H7 (cell line): ENCODE measurements around the gene SPPL2B. TPM values are rescaled to one million over a fixed set of nuclear protein-coding genes. Genes with fewer than 3 reads are reported as not detected.

Source experiments
- DNase-seq: peaks from one replicate; pipeline ENCODE4 v3.0.0; 2012
- H3K27me3 ChIP-seq: 2 replicates; pipeline ENCODE4 v1.6.0; 2011; ENCODE audit warnings: mild to moderate bottlenecking, low read length; ENCODE audit not compliant: control insufficient read depth, insufficient read depth
- H3K36me3 ChIP-seq: replicated peaks from 2 replicates; pipeline ENCODE4 v1.5.1; 2011; ENCODE audit warnings: low read length; ENCODE audit not compliant: control insufficient read depth, insufficient read depth
- H3K4me3 ChIP-seq: 2 replicates; pipeline ENCODE4 v1.5.1; 2011; ENCODE audit warnings: low read depth, mild to moderate bottlenecking, control low read depth, low read length, moderate library complexity; ENCODE audit not compliant: insufficient read depth
- total RNA-seq: library from RNA; depleted of rRNA; stranded (reverse); fragments of >200 nt; shearing (Covaris generic); gene quantifications from 2 replicates; pipeline ENCODE4 v1.2.3, GENCODE V29; 2014

SPPL2B gene
- total RNA-seq, 1 experiment from 2014 or later: 65.9 TPM

DNA sequence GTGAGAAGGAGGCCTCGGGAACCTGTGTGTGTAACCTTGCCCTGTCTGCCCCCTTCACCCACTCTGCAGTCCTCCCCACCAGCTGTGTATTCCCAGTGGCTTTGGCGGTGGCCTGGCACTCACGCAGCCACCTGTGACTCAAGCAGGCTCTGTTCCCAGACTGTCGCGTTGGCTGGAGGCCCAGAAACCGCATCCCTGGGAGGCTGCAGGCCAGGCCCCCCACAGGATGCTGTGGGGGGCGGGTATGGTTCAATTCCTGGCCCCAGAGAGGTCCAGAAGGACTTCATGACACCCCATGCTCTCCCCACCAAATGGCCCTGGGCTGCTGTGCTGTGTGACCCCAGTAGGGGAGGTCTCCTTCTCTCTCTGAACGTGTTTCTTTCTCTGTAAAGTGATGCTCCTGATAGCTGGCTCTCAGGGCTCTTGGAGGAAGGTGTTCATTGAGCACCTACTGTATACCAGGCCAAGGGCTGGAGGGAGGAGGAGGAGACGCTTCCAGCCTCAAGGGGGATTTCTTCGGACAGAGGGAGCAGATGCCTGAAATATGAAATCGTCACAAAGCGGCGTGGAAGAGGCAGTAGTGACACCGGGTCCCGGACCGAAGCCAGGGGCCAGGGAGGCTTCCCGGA, 18.6 kb upstream of the SPPL2B start:
- DNase-seq: no peak
- H3K4me3 ChIP-seq: no peak overlapping the region
- H3K27me3 ChIP-seq: peaks cover 14% of the 10 kb centered on the region
- H3K36me3 ChIP-seq: no peaks in the 10 kb centered on the region

GRCh38 chr19:2311093-2311492, 17.4 kb upstream of the SPPL2B start:
- no peaks in the 10 kb centered on the region for H3K36me3 ChIP-seq
- peaks cover 14% of the 10 kb centered on the region for H3K27me3 ChIP-seq

DNA sequence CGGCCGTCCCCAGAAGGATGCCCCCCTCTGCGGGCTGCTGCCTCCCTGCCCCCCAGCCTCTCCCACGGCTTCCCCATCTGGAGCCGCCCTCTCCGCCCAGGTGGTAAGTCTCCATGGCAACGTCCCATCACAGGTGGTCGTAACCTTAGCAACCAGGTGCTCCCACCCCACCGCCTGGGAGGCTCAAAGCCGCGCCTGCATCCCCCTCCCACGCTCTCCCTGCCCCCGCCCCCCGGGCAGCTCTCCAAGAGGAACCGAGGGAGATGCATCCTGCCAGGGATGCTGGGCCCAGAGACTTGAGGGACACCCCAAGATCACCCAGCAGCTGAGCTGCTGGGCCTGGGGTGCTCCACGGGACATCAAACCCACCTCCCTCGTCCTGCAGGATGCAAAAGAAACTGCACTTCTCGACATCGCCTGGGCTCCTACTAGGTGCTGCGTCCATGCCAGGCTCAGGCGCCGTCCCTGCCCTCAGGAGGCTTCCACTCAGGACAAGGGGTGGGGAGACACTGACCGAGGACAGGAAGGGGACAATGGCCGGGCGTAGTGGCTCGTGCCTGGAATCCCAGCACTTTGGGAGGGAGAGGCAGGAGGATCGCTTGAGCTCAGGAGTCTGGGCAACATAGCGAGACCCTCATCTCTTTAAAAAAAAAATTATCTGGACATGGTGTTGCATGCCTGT, 15.5 kb upstream of the SPPL2B start:
- DNase-seq: peak; percentile 93
- Histone ChIP-seq H3K36me3 (no peaks in the 10 kb centered on the region), H3K27me3 (peaks cover 6% of the 10 kb centered on the region), H3K4me3 (no peak overlapping the region)

More at GRCh38 chr19:2311093-2311492, 17.4 kb upstream of the SPPL2B start:
- H3K4me3 ChIP-seq: no peak overlapping the region
- no peak for DNase-seq

- DNase-seq: no peak
- no peaks in the 10 kb centered on the region for H3K27me3 ChIP-seq
- H3K36me3 ChIP-seq: no peaks in the 10 kb centered on the region
- no peak overlapping the region for H3K4me3 ChIP-seq
These were observed 13.2 kb upstream of the SPPL2B start for GRCh38 chr19:2315121-2315817.

DNA sequence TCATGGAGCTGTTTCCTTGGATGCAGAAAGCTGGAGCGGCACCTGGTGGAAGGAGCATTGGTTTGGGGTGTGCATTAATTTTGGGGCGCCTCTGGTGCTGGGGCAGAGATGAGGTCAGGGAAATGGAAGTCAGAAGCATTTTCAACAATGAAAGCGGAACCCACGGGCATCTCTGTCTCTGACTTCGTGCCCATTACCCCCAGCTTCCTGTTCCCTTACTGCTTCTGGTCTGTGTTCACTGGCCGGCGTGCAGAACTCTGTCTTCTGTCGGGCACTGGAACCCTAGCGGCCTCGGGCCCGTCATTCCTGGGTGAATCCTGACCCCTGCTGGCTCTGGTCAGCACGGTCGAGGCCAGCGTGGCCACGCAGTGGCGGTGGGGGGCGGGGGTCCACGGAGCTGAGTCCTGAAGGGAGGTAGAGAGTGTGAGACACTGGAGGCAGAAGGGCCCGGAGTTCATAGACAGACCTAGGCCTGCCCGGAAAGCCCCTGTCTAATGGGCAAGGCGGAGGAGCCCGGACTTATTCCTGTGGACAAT, 12.6 kb upstream of the SPPL2B start:
- H3K4me3 ChIP-seq: no peak overlapping the region
- no peaks in the 10 kb centered on the region for H3K27me3 ChIP-seq
- H3K36me3 ChIP-seq: no peaks in the 10 kb centered on the region
- peak; percentile 91 for DNase-seq

- H3K4me3 ChIP-seq: no peak overlapping the region
- no peaks in the 10 kb centered on the region for H3K36me3 ChIP-seq
- DNase-seq: no peak
- H3K27me3 ChIP-seq: no peaks in the 10 kb centered on the region
These were observed 11.2 kb upstream of the SPPL2B start for GRCh38 chr19:2317300-2317699.

- no peak overlapping the region for H3K4me3 ChIP-seq
- no peaks in the 10 kb centered on the region for H3K36me3 ChIP-seq
- no peaks in the 10 kb centered on the region for H3K27me3 ChIP-seq
- no peak for DNase-seq
These were observed 10.7 kb upstream of the SPPL2B start for GRCh38 chr19:2317756-2318155.

GRCh38 chr19:2318923-2319322, 9.6 kb upstream of the SPPL2B start:
- Histone ChIP-seq H3K36me3 (no peaks in the 10 kb centered on the region), H3K4me3 (no peak overlapping the region), H3K27me3 (no peaks in the 10 kb centered on the region)
- DNase-seq: no peak

- Histone ChIP-seq H3K4me3 (no peak overlapping the region), H3K27me3 (no peaks in the 10 kb centered on the region), H3K36me3 (peaks cover under 1% of the 10 kb centered on the region)
- no peak for DNase-seq
These were observed 8.9 kb upstream of the SPPL2B start for GRCh38 chr19:2319551-2319950.

- DNase-seq: no peak
- peaks cover 5% of the 10 kb centered on the region for H3K36me3 ChIP-seq
- H3K4me3 ChIP-seq: no peak overlapping the region
- no peaks in the 10 kb centered on the region for H3K27me3 ChIP-seq
These were observed 8.4 kb upstream of the SPPL2B start for GRCh38 chr19:2320049-2320448.

- H3K4me3 ChIP-seq: no peak overlapping the region
- H3K27me3 ChIP-seq: no peaks in the 10 kb centered on the region
- no peak for DNase-seq
- H3K36me3 ChIP-seq: peaks cover 8% of the 10 kb centered on the region
These were observed 7.5 kb upstream of the SPPL2B start for GRCh38 chr19:2320939-2321338.

DNA sequence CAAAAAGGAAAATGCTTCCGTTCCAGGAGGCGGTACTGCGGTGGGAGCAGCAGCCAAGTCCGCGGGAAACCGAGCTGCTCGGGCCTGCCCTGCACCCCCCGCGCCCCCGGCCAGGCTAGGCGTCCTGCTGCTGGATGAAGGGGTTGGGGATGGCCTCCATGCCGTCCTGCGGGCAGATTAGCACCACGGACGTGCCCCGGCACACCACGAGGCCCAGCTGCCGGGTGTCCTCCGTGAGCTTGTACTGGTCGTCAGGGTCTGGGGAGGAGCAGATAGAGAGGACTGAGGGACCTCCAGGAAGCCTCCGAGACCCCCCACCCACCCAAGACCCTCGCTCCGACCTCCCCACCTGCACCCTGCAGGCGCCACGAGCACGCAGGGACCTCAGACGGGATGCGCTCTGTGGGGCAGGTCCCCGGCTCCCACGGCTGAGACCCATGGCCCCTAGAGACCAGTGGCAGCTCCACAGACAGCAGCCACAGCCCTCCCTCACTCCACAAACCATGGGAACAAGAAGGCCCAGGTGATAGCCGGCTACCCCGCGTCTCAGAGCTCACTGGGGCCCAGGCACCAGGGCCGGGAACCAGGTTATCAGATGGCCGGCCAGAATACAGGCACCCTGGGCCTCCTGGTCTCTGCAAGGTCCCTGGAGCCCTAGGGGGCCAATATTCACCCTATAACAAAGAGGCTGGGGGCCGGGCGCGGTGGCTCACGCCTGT, 6.8 kb upstream of the SPPL2B start:
- no peak overlapping the region for H3K4me3 ChIP-seq
- peaks cover 9% of the 10 kb centered on the region for H3K36me3 ChIP-seq
- DNase-seq: no peak
- no peaks in the 10 kb centered on the region for H3K27me3 ChIP-seq

DNA sequence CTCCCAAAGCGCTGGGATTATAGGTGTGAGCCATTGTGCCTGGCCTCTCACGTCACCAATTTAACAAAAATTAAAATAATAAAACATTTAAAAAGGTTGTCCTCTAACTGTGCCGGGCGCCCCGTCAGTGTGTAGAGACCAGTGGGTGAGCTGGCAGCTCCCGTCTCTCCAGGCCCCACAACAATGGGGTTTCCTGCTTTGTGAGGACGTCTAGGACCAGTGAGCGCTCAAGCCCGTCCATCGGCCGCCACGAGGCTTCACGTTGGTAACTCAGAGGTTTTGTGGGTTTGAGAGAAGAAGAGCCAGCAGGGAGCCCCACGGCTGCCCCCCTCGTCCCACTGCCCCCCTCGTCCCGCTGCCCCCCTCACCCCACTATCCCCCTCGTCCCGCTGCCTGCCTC, 4.8 kb upstream of the SPPL2B start:
- Histone ChIP-seq H3K36me3 (peaks cover 12% of the 10 kb centered on the region), H3K27me3 (no peaks in the 10 kb centered on the region), H3K4me3 (no peak overlapping the region)
- DNase-seq: no peak

GRCh38 chr19:2324220-2324948, 4.1 kb upstream of the SPPL2B start:
- DNase-seq: no peak
- H3K27me3 ChIP-seq: no peaks in the 10 kb centered on the region
- peaks cover 12% of the 10 kb centered on the region for H3K36me3 ChIP-seq
- H3K4me3 ChIP-seq: no peak overlapping the region
